Spleen (tissue), 7 donors: ENCODE measurements around the gene SLC25A47.
"Not testable (repeated sequence)": the region's sequence is repeated elsewhere in the genome, so short reads cannot be mapped to it uniquely, and the experiment has no call there.

Experiments used
- POLR2A ChIP-seq, 3 donors: fragments of 450-650 bp; IDR thresholded peaks; one replicate each; pipeline ENCODE4 v1.5.1; 2017; ENCODE audit warnings: antibody characterized with exemption in 3 of 3, mild to moderate bottlenecking in 1 of 3
- POLR2AphosphoS5 ChIP-seq, 3 donors: sonication (generic); formaldehyde crosslinking; IDR thresholded peaks; one replicate each; pipeline ENCODE4 v1.5.1; 2017; ENCODE audit warnings: antibody characterized with exemption in 3 of 3
- TF ChIP-seq, protein P1 (sequence below), 11 experiments: fragments of 200-600 bp in 7 of 11; fragments of 450-650 bp in 4 of 11; sonication (generic) in 4 of 11; IDR thresholded peaks in 8 of 11; conservative IDR thresholded peaks in 3 of 11; 1 replicate in 7 of 11; 2 replicates in 4 of 11; pipeline versions ENCODE4 v1.4.0 to v1.8.0; 2016 to 2021; ENCODE audit warnings: antibody characterized with exemption in 11 of 11, inconsistent platforms in 4 of 11, mild to moderate bottlenecking in 1 of 11
- donor health status: DM: no; HTN: no; CAD: no; lungs with moderate emphysema.
- donor health status: DM: no; HTN: no; CAD: no.
- donor health status: DM: no; HTN: no; CAD: no.

DNA sequence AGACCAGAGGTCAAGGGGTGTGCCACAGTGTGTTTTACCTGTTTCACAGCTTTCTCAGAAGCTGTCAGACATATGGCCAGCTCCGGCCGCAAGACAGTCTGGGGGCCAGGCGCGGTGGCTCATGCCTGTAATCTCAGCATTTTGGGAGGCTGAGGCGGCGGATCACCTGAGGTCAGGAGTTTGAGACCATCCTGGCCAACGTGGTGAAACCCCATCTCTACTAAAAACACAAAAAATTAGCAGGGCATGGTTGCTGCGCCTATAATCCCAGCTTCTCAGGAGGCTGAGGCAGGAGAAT, 35.2 kb upstream of the SLC25A47 start:
- TF ChIP-seq, protein P1, sequence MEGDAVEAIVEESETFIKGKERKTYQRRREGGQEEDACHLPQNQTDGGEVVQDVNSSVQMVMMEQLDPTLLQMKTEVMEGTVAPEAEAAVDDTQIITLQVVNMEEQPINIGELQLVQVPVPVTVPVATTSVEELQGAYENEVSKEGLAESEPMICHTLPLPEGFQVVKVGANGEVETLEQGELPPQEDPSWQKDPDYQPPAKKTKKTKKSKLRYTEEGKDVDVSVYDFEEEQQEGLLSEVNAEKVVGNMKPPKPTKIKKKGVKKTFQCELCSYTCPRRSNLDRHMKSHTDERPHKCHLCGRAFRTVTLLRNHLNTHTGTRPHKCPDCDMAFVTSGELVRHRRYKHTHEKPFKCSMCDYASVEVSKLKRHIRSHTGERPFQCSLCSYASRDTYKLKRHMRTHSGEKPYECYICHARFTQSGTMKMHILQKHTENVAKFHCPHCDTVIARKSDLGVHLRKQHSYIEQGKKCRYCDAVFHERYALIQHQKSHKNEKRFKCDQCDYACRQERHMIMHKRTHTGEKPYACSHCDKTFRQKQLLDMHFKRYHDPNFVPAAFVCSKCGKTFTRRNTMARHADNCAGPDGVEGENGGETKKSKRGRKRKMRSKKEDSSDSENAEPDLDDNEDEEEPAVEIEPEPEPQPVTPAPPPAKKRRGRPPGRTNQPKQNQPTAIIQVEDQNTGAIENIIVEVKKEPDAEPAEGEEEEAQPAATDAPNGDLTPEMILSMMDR (IDR thresholded peaks at IDR 0.05 in 8 of 11, conservative IDR thresholded peaks at IDR 0.05 in 3 of 11) = not testable (repeated sequence)
- not testable (repeated sequence) for TF ChIP-seq POLR2A, POLR2AphosphoS5 (IDR thresholded peaks at IDR 0.05)
